ENCODE data around the gene DPYD. TPM values are rescaled to one million over a fixed set of nuclear protein-coding genes. Genes with fewer than 3 reads are reported as not detected.
A peak's percentile ranks its signal among the peaks of the same experiment; 100 is the strongest.

DPYD gene
- polyA plus RNA-seq, 12 donors = 6.4 to 16.0 (median 9.2) TPM; not detected in 1

DNA sequence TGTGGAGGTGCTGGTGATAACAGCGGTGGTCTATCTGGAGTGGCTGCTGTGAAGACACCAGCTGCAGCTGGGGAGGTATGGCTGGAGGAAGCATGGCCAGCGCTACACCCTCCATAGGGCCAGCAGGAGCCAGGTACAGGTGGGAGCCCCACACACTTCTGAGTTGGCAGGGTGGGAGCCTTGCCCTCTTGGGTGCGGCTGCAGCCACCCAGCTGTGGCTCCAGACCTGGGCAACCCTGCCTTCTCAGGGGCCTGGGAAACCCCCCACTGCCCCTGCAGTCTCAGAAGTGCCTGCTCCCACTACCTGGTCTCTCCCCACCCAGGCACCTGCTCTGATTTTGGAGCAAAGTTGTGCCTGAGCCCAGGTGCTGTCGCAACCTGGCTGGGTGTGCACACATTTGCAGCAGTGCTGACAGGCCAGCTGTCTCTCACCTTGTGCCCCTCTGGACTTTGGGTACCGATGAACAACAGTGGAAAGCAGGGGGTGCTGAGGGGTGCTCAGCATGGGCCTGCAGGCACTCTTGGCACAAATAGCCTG, 76.2 kb downstream of the DPYD start:
- no peak for DNase-seq

DNA sequence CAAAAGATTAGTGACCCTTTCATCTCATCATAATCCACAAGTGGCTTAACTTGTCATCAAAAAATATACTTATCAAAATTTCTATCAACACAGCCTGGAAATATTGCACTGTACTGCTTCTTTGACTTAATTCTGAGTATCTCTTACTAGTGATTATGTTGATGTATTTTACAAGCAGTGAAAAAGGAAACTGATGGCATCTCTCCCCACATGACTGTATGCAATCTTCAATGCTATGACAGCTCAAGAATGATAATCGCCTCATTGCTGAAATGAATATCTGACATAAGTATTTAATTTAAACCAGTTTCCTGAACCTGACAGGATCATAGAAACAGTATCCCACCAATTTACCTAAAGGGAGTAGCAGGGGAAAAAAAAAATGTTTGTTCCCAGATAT, 79.5 kb downstream of the DPYD start:
- no peak for DNase-seq

DNA sequence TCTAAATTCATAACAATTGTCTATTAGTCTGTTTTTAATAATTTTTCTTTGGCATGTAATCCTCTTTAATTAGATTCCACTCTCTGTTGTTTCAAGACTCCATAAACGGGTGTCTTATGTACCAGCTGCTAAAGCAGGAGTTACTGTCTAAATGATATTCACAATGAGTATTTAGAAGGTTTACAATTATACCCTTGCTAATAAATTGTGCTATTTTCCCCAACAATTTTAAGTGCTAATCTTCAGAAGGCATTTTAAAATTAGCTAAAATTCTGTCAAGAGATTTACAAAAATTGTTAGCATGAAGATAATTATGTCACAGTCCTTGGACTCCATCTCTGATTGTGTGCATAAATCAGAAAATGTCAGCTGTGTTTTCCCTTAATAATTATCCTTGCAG, 83.7 kb downstream of the DPYD start:
- no peak for DNase-seq

DNA sequence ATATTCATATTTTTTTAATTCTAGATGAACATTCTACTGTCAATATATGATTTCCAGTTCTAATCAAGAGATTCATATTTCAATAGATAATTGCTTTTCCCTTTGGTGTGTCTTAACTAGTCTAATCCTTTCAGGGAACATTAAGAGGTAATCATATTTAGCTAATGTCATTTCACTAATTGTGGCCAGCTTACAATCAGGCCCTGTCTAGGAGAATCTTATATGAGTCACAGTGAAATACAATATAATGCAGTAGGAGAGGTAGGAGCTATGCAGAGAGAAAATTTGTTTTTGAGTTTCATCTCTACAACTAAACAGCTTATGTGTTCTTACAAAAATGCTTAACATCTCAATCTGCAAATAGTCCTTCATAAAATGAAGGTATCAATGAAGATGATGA, 85.9 kb downstream of the DPYD start:
- DNase-seq = no peak

DNA sequence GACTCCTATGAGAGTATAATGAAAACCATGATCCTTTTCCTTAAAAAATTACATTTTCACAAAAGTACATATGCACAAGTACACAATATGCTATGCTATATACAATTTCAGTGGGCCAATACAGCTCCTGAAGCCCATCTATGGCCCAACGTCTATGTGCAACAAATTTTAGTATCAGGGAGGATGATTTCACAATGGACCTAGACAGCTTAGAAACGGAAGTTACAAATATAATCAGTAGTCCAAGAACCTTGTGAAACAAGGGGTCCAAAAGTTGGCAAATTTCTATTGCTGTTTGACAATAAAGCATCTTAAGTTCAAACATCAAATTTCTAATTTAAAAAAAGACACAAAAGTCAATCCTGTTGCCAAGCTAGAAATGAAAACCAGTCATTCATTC, 87.0 kb downstream of the DPYD start:
- no peak for DNase-seq

DNA sequence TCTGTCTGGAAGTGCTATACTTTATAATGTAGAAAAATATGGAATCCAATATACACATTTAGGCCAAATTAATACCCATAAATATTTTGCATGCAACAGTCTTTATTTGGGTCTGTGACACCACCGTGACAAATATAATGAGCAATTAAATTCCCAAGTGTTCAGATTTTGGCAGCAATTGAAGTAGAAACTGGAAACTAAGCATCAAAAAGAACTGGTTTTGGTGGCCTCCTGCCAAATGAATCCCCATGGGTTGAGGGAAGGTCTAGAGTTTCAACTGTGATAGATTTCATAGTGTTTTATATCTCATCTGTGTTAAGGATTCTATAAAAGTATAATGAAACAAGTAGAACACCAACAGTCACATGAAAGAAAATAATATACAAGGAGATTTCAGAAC, 88.4 kb downstream of the DPYD start:
- DNase-seq = peak; percentile 57

DNA sequence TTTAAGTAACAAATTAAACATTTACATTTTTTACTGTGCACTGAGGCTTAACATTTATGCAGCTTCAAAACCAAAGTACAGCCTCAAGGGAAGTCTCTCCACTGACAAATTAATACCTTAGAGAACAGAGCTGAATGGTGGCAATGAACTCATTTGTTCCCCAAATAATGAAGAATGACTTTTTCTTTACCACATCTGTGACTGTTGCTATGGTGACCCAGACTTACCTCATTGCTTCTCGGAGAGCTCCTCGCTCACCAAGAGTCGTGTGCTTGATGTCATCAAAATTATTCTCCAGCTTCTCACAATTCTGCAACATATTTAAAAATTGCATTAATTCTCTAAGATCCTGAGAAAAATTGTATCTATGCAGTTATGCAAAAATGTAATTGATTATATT, 92.9 kb downstream of the DPYD start:
- no peak for DNase-seq

DNA sequence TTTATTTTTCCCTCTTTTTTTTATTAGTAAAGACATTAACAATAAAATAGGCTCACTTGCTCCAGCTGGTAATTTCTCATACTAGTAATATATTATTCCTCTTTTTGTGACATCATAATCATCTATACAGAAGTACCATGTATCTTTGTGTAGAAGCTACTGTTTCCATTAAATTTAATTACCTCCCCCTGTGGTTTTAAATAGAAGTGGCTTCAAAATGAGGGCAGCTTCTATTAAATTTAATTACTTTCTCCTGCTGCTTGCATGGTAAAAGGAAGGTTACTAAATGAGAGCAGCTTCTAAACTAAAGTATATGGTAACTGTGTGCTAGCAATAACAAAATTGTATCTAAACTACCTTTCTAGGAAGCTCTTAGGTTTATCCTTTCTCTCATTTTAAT, 94.0 kb downstream of the DPYD start:
- DNase-seq = no peak

DNA sequence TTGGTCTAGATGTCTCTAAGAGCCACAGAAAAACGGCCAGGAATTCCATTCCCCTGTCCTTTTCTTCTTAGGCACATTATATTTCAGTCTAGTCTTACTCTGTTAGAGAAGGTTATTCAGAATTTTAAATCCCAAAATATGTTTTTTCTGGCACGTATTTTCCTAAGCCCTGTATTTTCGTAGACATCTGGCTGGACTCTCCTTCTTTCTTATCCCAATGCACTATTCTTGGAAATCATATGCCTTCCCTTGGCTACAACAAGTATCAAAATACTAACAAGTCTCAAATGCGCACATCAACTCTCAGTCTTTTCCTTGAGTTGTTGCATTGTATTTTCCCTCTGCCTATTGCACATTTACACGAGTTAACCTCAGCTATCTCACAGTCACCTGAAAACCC, 96.2 kb downstream of the DPYD start:
- DNase-seq = peak; percentile 67

DNA sequence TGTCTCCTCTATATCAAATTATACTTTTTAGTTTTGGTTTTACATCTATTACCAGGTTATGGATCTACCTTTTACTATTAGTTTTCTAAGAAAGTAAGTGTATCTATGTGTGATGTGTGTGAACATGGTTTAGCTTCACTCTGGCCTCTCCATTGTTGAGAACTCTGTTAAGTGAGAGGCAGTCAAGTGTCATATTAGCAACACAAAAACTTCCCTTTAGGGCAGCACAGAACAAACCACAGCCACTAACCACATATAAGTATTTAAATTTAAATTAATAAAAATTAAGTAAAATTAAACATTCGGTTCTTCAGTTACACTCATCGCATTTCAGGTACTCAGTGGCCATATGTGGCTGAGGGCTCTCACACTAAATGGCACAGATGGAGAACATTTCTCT, 96.6 kb downstream of the DPYD start:
- DNase-seq = no peak

DNA sequence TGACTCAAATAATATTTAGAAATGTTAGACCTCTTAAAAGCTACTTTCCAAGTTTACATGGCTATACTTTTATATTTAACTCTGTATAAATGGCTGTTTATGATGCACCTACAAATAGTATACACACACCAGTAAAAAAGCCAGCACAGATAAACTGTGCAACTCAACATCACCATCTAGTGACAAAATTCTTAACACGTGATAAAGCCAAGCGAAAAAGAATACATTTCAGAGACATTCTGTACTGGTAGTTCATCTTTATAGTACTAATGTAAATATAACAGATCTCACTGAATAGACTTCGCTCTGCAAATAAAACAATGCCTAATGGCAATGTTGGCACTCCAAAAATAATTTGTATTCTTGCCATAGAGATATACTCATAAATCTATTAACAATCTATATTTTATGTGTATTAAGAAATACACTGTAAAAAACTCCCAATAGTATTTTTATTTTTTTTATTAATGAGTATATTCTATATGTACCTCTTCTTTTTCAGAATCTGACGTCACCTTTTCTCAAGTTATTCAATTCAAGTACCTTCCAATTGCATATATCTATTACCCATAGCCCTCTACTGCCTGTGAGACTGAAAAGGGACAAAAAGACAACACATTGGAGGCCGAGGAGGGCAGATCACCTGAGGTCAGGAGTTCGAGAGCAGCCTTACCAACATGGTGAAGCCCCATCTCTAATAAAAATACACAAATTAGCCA, 100.2 kb downstream of the DPYD start:
- DNase-seq = peak; percentile 41

DNA sequence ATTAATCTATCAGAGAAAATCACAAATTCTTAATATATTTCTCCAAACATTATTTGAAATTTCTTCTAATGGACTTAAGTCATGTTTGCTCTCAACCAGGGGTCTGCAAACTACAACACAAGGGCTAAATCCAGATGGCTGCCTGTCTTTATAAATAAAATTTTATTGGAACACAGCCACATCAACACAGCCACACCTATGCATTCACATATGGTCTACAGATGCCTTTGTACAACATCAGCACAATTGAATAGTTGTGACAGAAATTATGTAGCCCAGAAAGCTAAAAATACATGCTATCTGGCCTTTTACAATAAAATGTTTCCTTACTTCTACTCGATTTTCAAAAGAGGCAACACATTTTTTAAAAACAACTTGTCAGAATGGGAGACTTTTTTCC, 103.9 kb downstream of the DPYD start:
- no peak for DNase-seq

DNA sequence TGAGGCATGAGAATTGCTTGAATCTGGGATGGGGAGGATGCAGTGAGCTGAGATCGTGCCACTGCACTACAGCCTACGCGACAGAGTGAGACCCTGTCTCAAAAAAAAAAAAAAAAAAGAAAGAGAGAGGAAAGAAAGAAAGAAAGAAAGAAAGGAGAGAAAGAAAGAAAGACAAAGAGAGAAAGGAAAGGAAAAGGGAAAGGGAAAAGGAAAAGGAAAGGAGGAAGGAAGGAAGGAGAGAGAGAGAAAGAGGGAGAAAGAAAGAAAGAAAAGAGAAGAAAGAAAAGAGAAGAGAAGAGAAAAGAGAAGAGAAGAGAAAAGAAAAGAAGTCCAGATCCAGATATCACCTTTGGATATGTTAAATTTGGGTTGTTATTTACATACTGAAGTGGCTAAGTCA, 106.0 kb downstream of the DPYD start:
- no peak for DNase-seq

DNA sequence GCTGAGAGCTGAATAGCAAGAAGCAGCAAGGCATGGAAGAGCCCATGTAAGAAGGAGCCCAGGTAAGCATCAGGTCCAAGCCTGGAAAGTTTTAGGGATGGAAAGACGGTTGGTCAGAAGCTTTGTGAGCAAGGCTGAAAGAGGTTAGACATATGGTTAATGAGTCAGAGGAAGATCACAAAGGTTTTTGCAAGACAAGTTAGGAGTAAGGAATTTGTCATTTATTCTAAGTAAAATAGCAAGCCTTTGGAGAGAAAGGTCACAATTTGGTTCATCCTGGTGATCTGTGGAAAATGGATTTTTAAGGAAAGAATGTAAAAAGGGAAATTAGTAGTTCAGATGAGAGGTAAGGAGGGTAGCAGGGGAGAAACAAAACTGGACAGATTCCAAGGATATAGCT, 106.7 kb downstream of the DPYD start:
- no peak for DNase-seq

DNA sequence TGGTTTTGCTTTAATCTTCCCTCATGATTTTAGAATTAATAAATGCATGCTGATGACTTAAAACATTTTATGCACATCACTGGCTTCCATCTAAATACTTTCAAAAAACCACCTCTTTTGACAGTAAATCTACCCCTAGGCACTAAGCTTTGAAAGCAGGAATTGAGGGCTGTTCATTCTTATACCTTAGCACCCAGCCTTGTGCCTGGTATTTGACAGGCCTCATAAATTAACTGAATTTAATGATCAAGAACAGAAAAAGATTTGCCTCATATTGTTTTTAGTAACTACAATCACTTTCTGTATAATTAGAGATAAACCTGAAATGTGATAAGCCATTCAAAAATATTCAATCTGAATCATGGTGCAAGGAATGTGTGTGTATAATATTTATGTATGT, 108.8 kb downstream of the DPYD start:
- DNase-seq = no peak

DNA sequence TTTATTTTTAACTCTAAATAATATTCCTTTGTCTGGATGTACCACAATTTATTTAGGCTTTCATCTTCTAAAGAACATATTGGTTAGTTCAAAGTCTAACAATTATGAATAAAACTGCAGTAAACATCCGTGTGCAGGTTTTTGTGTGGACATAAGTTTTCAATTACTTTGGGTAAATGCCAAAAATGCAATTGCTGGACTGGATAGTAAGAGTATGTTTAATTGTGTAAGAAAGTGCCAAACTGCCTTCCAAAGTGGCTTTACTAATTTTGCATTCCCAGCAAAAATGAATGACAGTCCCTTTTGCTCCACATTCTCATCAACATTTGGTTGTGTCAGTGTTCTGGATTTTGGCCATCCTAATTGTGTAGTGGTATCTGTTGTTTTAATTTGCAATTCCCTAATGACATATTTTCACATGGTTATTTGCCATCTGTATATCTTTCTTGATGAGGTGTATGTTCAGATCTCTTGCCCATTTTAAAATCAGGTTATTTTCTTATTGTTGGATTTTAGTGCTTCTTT, 113.8 kb downstream of the DPYD start:
- DNase-seq = no peak

DNA sequence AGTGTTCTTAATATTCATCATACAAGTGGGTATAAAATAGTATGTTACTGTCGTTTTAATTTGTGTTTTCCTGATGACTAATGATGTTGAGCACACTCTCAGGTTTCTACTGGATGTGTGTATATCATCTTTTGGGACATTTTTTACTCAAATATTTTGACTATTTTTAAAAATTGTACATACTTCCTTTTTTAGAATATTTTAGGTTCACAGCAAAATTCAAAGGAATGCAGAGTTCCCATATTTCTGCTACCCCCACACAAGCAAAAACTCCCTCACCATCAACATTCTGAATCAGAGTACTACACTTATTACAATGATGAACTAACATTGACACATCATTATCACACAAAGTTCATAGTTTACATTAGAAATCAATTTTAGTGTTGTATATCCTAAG, 114.5 kb downstream of the DPYD start:
- DNase-seq = no peak

DNA sequence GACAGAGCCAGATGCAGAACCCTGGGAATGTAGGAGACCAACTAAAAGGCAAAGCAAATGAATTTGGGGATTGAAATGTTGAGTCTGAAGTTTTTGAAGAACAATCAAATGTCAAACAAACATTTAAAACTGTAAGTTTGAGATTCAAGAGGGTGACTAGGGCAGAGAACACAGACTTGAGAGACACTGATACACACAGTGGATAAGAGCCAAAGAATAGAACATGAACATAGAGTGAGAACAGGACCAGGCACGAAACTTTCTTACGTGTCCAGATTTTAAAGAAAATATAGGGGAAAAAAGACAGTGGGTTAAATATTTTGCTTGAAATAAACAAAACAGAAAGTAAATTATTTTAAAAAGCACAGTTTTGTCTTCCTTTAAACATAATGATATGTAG, 115.7 kb downstream of the DPYD start:
- no peak for DNase-seq

DNA sequence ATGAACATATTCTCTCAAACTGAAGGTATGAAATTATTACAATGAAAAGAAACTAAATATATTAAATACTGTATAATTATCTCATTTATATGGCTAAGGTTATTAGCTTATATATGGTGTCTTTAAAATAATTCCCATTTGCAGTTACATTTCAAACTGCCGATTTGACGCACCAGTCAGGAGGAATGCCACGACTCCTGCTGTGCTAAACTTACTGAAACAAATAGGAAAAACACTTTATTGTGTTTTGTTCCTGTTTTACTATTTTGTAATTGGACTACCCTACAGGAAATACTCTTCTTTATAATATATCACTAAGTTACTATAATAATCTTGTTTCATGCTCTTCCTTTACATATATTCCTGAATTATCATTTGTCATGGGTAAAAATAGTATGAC, 117.8 kb downstream of the DPYD start:
- DNase-seq = no peak

DNA sequence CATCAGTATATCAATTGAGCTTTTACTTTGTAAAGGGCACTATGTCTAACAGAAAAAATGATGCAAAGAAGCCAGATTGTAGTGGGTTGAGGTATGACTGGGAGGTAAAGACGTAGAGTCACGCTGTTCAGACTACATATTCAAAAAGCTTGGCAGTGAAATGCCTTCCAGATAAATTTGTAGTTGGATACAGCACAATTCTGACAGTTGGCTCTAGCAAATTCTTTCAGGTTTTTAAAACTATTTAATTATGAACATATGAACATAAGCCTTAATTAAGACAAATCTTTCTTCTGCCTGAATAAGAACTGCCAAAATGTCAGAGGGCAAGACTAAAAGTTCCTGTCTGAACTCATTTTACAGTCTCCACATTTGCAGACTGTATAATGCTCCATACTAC, 118.8 kb downstream of the DPYD start:
- DNase-seq = no peak

DNA sequence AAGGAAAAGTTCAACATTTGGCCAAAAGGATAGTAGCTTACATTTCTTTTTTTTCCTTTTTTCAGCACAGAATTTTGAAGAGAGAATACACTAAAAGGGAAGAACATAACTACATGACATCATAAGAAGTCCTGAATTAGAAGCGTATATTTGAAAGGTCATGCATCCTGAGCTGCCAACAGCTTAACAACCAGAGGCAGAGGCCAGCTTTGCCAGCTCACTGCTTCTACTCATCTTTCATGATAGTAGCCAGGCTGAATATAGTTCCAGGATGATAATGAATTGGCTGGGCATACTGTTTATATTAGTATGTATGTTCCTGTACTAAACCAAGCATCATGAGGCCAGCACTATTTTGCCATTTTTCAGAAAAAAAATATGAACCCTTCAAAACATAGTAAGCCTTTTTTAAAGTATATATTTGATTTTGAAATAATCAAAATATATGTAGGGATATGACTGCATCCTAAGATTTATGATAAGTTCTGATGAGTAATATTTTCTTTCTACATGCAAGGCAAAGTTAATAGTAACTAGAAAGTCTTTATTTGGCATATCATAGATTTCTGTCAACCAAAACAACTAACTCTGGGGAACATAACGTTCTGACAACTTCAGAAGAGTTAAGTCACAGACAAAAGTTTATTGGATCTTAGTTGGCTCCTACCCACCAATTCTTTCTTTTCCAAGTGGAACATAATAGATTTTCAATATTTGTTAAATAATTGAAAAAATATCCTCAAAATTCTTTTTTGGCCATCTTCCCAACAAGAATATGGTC, 123.2 kb downstream of the DPYD start:
- DNase-seq = no peak

DNA sequence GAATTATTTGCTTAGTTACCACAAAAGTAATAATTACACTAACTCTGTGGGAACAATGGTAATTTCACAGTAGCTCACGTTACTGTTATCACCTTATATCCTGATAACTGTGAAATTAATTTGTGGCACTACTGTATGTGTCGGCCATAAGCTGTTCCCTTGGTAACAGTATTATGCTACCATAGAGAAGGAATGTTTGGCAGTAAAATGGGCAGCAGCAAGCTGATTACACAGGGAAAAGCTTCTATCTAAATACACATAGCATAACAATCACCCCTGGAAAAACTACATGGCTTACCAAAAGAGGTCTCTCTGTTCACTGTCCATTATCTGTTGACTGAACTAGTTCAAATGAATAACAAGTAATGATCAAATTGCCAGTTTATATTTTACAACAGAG, 124.1 kb downstream of the DPYD start:
- no peak for DNase-seq

DNA sequence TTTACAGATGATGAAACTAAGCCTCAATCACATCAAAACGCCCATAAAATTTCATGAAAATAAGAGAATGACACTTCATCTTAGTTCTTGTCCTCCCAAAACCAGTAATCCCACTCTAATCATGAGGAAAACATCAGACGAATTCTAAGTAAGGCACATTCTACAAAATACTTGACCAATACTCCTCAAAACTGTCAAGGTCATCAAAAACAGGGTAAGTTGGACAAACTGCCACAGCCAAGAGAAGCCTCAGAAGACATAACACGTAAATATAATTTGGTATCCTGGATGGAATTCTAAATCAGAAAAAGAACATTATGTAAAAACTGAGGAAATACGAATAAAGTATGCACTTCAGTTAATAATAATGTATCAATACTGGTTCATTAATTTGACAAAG, 128.2 kb downstream of the DPYD start:
- no peak for DNase-seq

All from muscle of arm (tissue), 12 donors.